Suprapubic skin (tissue), 3 donors: ENCODE results near the gene KRTAP1-1.

Experiments used
- POLR2A ChIP-seq, 2 donors: fragments of 450-650 bp; IDR thresholded peaks; one replicate each; pipeline ENCODE4 v1.6.1; 2017; ENCODE audit warnings: antibody characterized with exemption in 2 of 2, mild to moderate bottlenecking in 2 of 2, moderate library complexity in 2 of 2
- TF ChIP-seq, protein P1 (sequence below), 2 donors: fragments of 200-600 bp in 1 of 2; fragments of 450-650 bp in 1 of 2; sonication (generic) in 1 of 2; IDR thresholded peaks; one replicate each; pipeline ENCODE4 v1.5.1; 2016 to 2019; ENCODE audit warnings: antibody characterized with exemption in 2 of 2, mild to moderate bottlenecking in 1 of 2, moderate library complexity in 1 of 2

DNA sequence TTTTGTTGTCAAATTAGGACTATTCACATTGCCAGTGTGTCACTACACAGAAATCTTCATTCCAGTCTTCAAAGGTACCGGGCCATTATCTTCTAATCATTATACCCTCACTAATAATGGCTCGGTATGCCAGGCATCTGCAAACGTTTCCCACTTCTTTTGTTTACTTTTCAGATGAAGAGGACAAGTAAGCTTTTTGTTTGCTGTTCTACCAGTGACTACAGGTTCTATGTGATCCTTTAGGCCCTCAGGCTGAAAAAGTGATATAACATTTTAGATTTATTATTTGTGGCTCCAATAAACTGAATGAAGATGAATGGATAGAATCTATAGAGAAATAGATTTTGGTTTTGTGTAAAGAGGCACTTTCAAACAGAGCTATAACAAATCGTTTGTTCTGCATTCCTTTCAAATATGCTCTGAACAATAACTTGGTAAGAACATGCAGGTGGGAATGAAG is 31.9 kb downstream of the KRTAP1-1 start:
- no peak for TF ChIP-seq POLR2A (IDR thresholded peaks at IDR 0.05)
- TF ChIP-seq, protein P1, sequence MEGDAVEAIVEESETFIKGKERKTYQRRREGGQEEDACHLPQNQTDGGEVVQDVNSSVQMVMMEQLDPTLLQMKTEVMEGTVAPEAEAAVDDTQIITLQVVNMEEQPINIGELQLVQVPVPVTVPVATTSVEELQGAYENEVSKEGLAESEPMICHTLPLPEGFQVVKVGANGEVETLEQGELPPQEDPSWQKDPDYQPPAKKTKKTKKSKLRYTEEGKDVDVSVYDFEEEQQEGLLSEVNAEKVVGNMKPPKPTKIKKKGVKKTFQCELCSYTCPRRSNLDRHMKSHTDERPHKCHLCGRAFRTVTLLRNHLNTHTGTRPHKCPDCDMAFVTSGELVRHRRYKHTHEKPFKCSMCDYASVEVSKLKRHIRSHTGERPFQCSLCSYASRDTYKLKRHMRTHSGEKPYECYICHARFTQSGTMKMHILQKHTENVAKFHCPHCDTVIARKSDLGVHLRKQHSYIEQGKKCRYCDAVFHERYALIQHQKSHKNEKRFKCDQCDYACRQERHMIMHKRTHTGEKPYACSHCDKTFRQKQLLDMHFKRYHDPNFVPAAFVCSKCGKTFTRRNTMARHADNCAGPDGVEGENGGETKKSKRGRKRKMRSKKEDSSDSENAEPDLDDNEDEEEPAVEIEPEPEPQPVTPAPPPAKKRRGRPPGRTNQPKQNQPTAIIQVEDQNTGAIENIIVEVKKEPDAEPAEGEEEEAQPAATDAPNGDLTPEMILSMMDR (IDR thresholded peaks at IDR 0.05) = no peak
